ENCODE results near the gene SMIM31.

The SMIM31 gene

DNA sequence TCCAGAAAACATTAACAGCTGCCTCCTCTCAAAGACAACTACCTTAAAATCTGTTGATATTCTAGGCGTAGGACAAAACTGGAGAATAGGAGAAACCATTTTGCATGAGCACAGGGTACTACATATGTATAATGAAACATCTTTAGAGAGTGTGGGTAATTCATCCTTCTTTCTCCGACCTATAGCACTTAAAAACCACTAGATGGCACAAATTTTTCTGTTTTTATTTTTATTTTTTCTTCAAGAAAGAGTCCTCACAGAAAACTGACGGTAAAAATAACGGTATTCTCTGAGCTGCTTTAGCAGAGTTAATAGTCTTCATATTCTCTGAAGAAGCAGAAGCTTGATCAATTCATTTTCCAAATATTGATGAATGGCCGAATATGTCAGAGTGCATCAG, 14.6 kb downstream of the SMIM31 start:
- Histone ChIP-seq H3K27ac (ENCODE audit: low read depth, low read length) (no peak overlapping the region), H3K36me3 (ENCODE audit: control insufficient read depth, low read length) (no peaks in the 10 kb centered on the region), H3K4me2 (ENCODE audit: low read length) (no peak overlapping the region), H3K9me2 (replicated peaks; ENCODE audit: control insufficient read depth, low read length) (no peaks in the 10 kb centered on the region), H4K20me1 (ENCODE audit: control insufficient read depth, insufficient read depth, low read depth, low read length) (no peaks in the 10 kb centered on the region), H3K4me3 (ENCODE audit: low read length) (no peak overlapping the region), H3K9me3 (ENCODE audit: control insufficient read depth, insufficient read depth, low read length) (no peaks in the 10 kb centered on the region), H3K4me1 (ENCODE audit: control insufficient read depth, low read length) (no peaks in the 10 kb centered on the region), H3F3A (ENCODE audit: control insufficient read depth, insufficient read depth) (no peaks in the 10 kb centered on the region), H3K79me2 (ENCODE audit: control insufficient read depth, low read length) (no peaks in the 10 kb centered on the region), H3K27me3 (ENCODE audit: control insufficient read depth, low read length) (0 out of 2 replicates have a peak, but pooled peaks cover 1% of the 10 kb centered on the region)
- TF ChIP-seq EZH2phosphoT487 (IDR thresholded peaks at IDR 0.05; ENCODE audit: borderline replicate concordance, low read length): no peak
- TF ChIP-seq, protein P1, sequence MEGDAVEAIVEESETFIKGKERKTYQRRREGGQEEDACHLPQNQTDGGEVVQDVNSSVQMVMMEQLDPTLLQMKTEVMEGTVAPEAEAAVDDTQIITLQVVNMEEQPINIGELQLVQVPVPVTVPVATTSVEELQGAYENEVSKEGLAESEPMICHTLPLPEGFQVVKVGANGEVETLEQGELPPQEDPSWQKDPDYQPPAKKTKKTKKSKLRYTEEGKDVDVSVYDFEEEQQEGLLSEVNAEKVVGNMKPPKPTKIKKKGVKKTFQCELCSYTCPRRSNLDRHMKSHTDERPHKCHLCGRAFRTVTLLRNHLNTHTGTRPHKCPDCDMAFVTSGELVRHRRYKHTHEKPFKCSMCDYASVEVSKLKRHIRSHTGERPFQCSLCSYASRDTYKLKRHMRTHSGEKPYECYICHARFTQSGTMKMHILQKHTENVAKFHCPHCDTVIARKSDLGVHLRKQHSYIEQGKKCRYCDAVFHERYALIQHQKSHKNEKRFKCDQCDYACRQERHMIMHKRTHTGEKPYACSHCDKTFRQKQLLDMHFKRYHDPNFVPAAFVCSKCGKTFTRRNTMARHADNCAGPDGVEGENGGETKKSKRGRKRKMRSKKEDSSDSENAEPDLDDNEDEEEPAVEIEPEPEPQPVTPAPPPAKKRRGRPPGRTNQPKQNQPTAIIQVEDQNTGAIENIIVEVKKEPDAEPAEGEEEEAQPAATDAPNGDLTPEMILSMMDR (IDR thresholded peaks at IDR 0.05; ENCODE audit: low read depth, low read length, poor library complexity, severe bottlenecking): peak; percentile 47

DNA sequence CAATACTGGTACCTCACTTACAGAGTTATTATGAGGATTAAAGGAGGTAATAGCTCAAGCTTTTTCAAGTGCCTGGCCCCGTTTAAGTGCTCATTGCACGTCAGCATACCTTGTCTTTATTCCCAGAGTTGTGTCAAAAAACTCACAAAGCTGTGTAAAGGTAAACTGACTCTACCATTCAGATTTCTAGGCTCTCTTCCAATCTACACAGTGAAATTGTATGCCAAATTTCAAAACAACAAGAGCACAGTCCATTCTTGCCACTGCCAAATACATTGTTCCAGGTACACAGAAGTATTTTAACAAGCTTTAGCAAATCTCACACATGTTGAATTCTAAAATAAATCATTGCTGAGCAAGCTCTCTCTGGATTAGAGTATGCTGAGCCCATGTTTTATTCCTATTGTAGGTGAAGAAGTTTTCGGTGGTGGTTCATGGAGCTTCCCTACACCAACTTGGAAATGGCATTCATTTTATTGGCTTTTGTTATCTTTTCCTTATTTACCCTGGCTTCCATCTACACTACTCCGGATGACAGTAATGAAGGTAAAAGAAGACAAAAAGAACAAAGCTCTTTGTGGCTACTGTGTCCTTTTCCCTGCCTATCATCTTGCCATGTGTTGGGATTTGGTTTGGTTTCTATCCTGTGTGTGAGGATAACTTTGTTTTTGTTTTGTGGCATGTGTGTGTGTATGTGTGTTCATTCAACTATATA, 16.2 kb downstream of the SMIM31 start:
- no peaks in the 10 kb centered on the region for H3K9me2 ChIP-seq (replicated peaks; ENCODE audit: control insufficient read depth, low read length)
- H3K4me3 ChIP-seq (ENCODE audit: low read length): no peak overlapping the region
- no peak overlapping the region for H3K27ac ChIP-seq (ENCODE audit: low read depth, low read length)
- no peak overlapping the region for H3K4me2 ChIP-seq (ENCODE audit: low read length)
- H3K36me3 ChIP-seq (ENCODE audit: control insufficient read depth, low read length): no peaks in the 10 kb centered on the region
- H3K4me1 ChIP-seq (ENCODE audit: control insufficient read depth, low read length): no peaks in the 10 kb centered on the region
- 0 out of 2 replicates have a peak, but pooled peaks cover 1% of the 10 kb centered on the region for H3K27me3 ChIP-seq (ENCODE audit: control insufficient read depth, low read length)
- TF ChIP-seq, protein P1 (IDR thresholded peaks at IDR 0.05; ENCODE audit: low read depth, low read length, poor library complexity, severe bottlenecking): no peak
- TF ChIP-seq EZH2phosphoT487 (IDR thresholded peaks at IDR 0.05; ENCODE audit: borderline replicate concordance, low read length): no peak
- H3K9me3 ChIP-seq (ENCODE audit: control insufficient read depth, insufficient read depth, low read length): no peaks in the 10 kb centered on the region
- H3F3A ChIP-seq (ENCODE audit: control insufficient read depth, insufficient read depth): no peaks in the 10 kb centered on the region
- H4K20me1 ChIP-seq (ENCODE audit: control insufficient read depth, insufficient read depth, low read depth, low read length): no peaks in the 10 kb centered on the region
- H3K79me2 ChIP-seq (ENCODE audit: control insufficient read depth, low read length): no peaks in the 10 kb centered on the region

DNA sequence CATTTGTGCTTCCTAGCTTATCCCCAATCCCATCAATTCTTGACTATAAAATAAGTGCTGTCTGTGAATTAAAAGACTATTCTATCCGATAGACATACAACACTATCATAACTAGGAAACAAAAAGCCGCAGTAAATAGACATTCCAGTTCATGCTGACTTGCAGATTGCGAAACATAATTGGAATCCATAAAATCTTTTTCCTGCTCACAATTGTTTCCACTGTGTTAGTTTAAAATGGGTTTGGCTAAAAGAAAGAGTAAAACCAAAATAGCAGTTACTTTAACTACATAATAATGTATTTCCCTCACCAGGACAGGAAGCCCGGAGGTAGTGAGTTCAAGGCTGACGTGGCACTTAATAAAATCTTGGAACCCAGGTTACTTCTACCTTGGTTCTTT, 17.2 kb downstream of the SMIM31 start:
- no peaks in the 10 kb centered on the region for H3K79me2 ChIP-seq (ENCODE audit: control insufficient read depth, low read length)
- no peak overlapping the region for H3K4me2 ChIP-seq (ENCODE audit: low read length)
- no peak for TF ChIP-seq EZH2phosphoT487 (IDR thresholded peaks at IDR 0.05; ENCODE audit: borderline replicate concordance, low read length)
- TF ChIP-seq, protein P1 (IDR thresholded peaks at IDR 0.05; ENCODE audit: low read depth, low read length, poor library complexity, severe bottlenecking): no peak
- H3K4me1 ChIP-seq (ENCODE audit: control insufficient read depth, low read length): no peaks in the 10 kb centered on the region
- H3K4me3 ChIP-seq (ENCODE audit: low read length): no peak overlapping the region
- H3K27ac ChIP-seq (ENCODE audit: low read depth, low read length): no peak overlapping the region
- H3K27me3 ChIP-seq (ENCODE audit: control insufficient read depth, low read length): 0 out of 2 replicates have a peak, but pooled peaks cover 3% of the 10 kb centered on the region
- no peaks in the 10 kb centered on the region for H3K36me3 ChIP-seq (ENCODE audit: control insufficient read depth, low read length)
- no peaks in the 10 kb centered on the region for H3K9me3 ChIP-seq (ENCODE audit: control insufficient read depth, insufficient read depth, low read length)
- no peaks in the 10 kb centered on the region for H4K20me1 ChIP-seq (ENCODE audit: control insufficient read depth, insufficient read depth, low read depth, low read length)
- H3K9me2 ChIP-seq (replicated peaks; ENCODE audit: control insufficient read depth, low read length): no peaks in the 10 kb centered on the region
- H3F3A ChIP-seq (ENCODE audit: control insufficient read depth, insufficient read depth): no peaks in the 10 kb centered on the region
